Muscle of arm (tissue), 12 donors: Measurements from ENCODE around the gene SUGP2. TPM values are rescaled to one million over a fixed set of nuclear protein-coding genes. Genes with fewer than 3 reads are reported as not detected.

Source experiments
- DNase-seq: peaks from one replicate; pipeline ENCODE4 v3.0.0-alpha.2; 2013
- polyA plus RNA-seq, 12 donors: library from polyadenylated mRNA; unstranded; fragments of 120-200 nt; gene quantifications; one replicate each; pipeline ENCODE4 v1.2.1, GENCODE V29; 2013; ENCODE audit not compliant: insufficient read length in 12 of 12

The SUGP2 gene
- polyA plus RNA-seq, 12 donors: 48.8 to 93.0 (median 60.4) TPM; not detected in 1

- DNase-seq: no peak
Measured at GRCh38 chr19:19062454-19063182, 29.3 kb upstream of the SUGP2 start.

- no peak for DNase-seq
Measured at GRCh38 chr19:19061506-19061905, 28.2 kb upstream of the SUGP2 start.

GRCh38 chr19:19059837-19060611 lies 26.7 kb upstream of the SUGP2 start:
- no peak for DNase-seq

GRCh38 chr19:19059018-19059836 lies 25.9 kb upstream of the SUGP2 start:
- DNase-seq: no peak

GRCh38 chr19:19057720-19058119 lies 24.4 kb upstream of the SUGP2 start:
- DNase-seq: no peak

- no peak for DNase-seq
Measured at GRCh38 chr19:19057317-19057716, 24.0 kb upstream of the SUGP2 start.

- DNase-seq: no peak
Measured at GRCh38 chr19:19056636-19057275, 23.4 kb upstream of the SUGP2 start.

- no peak for DNase-seq
Measured at GRCh38 chr19:19055701-19056100, 22.4 kb upstream of the SUGP2 start.

GRCh38 chr19:19054939-19055440 lies 21.7 kb upstream of the SUGP2 start:
- no peak for DNase-seq

GRCh38 chr19:19054315-19054938 lies 21.1 kb upstream of the SUGP2 start:
- no peak for DNase-seq

GRCh38 chr19:19053508-19054314 lies 20.4 kb upstream of the SUGP2 start:
- DNase-seq: no peak

- no peak for DNase-seq
Measured at GRCh38 chr19:19052921-19053320, 19.6 kb upstream of the SUGP2 start.

GRCh38 chr19:19051478-19052213 lies 18.3 kb upstream of the SUGP2 start:
- DNase-seq: no peak

- no peak for DNase-seq
Measured at GRCh38 chr19:19050731-19051130, 17.4 kb upstream of the SUGP2 start.

- no peak for DNase-seq
Measured at GRCh38 chr19:19050104-19050503, 16.8 kb upstream of the SUGP2 start.

- no peak for DNase-seq
Measured at GRCh38 chr19:19049406-19049805, 16.1 kb upstream of the SUGP2 start.

GRCh38 chr19:19043881-19044280 lies 10.6 kb upstream of the SUGP2 start:
- DNase-seq: no peak

- no peak for DNase-seq
Measured at GRCh38 chr19:19043481-19043880, 10.2 kb upstream of the SUGP2 start.

GRCh38 chr19:19042732-19043280 lies 9.5 kb upstream of the SUGP2 start:
- no peak for DNase-seq
